Heart left ventricle (tissue), 16 donors: ENCODE measurements around the gene MINDY2. TPM values are rescaled to one million over a fixed set of nuclear protein-coding genes. Genes with fewer than 3 reads are reported as not detected.
"Not testable (repeated sequence)": the region's sequence is repeated elsewhere in the genome, so short reads cannot be mapped to it uniquely, and the experiment has no call there.

Experiments used
- ATAC-seq, 4 donors: fragments of 200-7000 bp; cut with Tn5 transposase; one replicate each; pipeline ENCODE4 v1.9.1; 2020 to 2022; ENCODE audit warnings: moderate library complexity in 4 of 4, mild to moderate bottlenecking in 3 of 4, moderate number of reproducible peaks in 1 of 4
- DNase-seq, 5 donors: peaks; one replicate each; pipeline ENCODE4 v3.0.0-alpha.2; 2020
- H3K27ac ChIP-seq, 12 donors: fragments of 200-600 bp; sonication (generic) in 4 of 12; one replicate each; pipeline versions ENCODE4 v1.5.0 to v1.8.0; 2016 to 2022; ENCODE audit warnings: mild to moderate bottlenecking in 2 of 12
- H3K27me3 ChIP-seq, 9 donors: fragments of 200-600 bp; sonication (generic) in 2 of 9; one replicate each; pipeline versions ENCODE4 v1.5.1 to v1.8.0; 2016 to 2022; ENCODE audit warnings: mild to moderate bottlenecking in 3 of 9
- H3K36me3 ChIP-seq, 9 donors: fragments of 200-600 bp; sonication (generic) in 2 of 9; one replicate each; pipeline versions ENCODE4 v1.5.0 to v1.8.0; 2018 to 2022; ENCODE audit warnings: mild to moderate bottlenecking in 2 of 9
- H3K4me1 ChIP-seq, 12 donors: fragments of 200-600 bp; sonication (generic) in 4 of 12; one replicate each; pipeline versions ENCODE4 v1.5.0 to v1.8.0; 2016 to 2022; ENCODE audit warnings: mild to moderate bottlenecking in 3 of 12
- H3K4me3 ChIP-seq, 12 donors: fragments of 200-600 bp; sonication (generic) in 4 of 12; one replicate each; pipeline versions ENCODE4 v1.5.0 to v1.8.0; 2017 to 2022; ENCODE audit warnings: mild to moderate bottlenecking in 9 of 12, moderate library complexity in 4 of 12
- H3K9me3 ChIP-seq, 12 donors: fragments of 200-600 bp; sonication (generic) in 4 of 12; one replicate each; pipeline versions ENCODE4 v1.5.0 to v1.8.0; 2016 to 2022; ENCODE audit warnings: mild to moderate bottlenecking in 1 of 12
- POLR2A ChIP-seq, 2 donors: fragments of 450-650 bp; IDR thresholded peaks; one replicate each; pipeline ENCODE4 v1.6.1; 2017; ENCODE audit warnings: antibody characterized with exemption in 2 of 2, mild to moderate bottlenecking in 2 of 2, moderate library complexity in 2 of 2
- WGBS, 4 donors: extraction: QIAGEN DNeasy Blood & Tissue Kit in 2 of 4; methylation state at CpG; one replicate each; pipeline versions ENCODE4 v1.1.5 to v1.1.7; 2013 to 2018; 5-methylcytosine and 5-hydroxymethylcytosine counted together
- intact Hi-C, 10 donors: fragments of 100-400 bp; cut with DNase I; formaldehyde crosslinking; loops; one replicate each; pipeline versions ENCODE4 v1.11.1 to v1.14.2; 2022
- polyA plus RNA-seq, 2 donors: library from polyadenylated mRNA; stranded (reverse); fragments of 200-250 nt; gene quantifications; one replicate each; pipeline ENCODE4 v1.2.3, GENCODE V29; 2013
- total RNA-seq, 9 donors: library from RNA; depleted of rRNA in 2 of 9; stranded (reverse); fragments of >200 nt in 2 of 9; fragmentation: NEBNext Ultra II Directional in 3 of 9; extraction: Animal tissue kit (Norgen Biotek cat#: 25700) in 3 of 9; gene quantifications; one replicate each; pipeline versions ENCODE4 v1.1.0 to v1.2.4, GENCODE V29; 2016 to 2023
- TF ChIP-seq, protein P1 (sequence below), 12 donors: fragments of 200-600 bp; sonication (generic) in 4 of 12; IDR thresholded peaks; one replicate each; pipeline versions ENCODE4 v1.5.0 to v1.8.0; 2018 to 2022; ENCODE audit warnings: antibody characterized with exemption in 12 of 12, mild to moderate bottlenecking in 5 of 12
- donor health status: ischemic (EF 13 %, LVEDD 7.1; RV severe dilation, severe dysfunction).
- donor health status: healthy with polysubstance abuse.
- donor health status: DM: no; HTN: yes; CAD: no.
- donor health status: DM: no; HTN: no; CAD: no.
- donor health status: ischemic (EF 25% LVEDD 6.9; RV normal size, moderate dysfunction).
- donor health status: ischemic (EF 25% LVEDD 5.7; RV mildly dilated, moderate dysfunction).
- donor health status: healthy.
- donor health status: DM: yes; HTN: yes; CAD: no.
- donor health status: ischemic (EF 35%, LVEDD 5.7; RV mildly dilated, moderate dysfunction).
- donor health status: nonischemic (EF 11% LVEDD 7.7; RV severe dilation, severe dysfunction).
- donor health status: DM: yes; HTN: yes; CAD: no.
- donor health status: PGD.
- donor health status: ischemic (EF 29% LVEDD 5.4; RV normal size, mild dysfunction).
- donor health status: nonischemic (EF 23%, LVEDD 6.1; RV moderate dilation, normal function).

Gene MINDY2
- total and polyA plus RNA-seq, 11 donors = 9.4 to 31.8 (median 25.3) TPM

DNA sequence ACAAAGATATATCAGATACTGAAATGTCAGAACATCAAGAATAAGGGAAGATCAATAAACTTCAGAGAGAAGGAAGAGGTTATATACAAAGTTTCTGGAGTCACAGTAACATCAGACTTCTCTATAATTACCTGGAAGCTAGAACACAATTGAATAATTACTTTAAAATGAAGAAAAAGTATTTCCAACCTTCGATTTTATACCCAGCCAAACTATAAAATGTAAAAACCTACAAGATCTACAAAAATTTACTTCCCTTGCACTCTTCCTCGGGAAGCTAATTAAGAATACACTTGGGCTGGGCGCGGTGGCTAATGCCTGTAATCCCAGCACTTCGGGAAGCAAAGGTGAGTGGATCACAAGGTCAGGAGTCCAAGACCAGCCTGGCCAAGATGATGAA, 6.6 kb upstream of the MINDY2 start:
- Histone ChIP-seq H3K36me3 (no peaks in the 10 kb centered on the region), H3K27me3 (no peaks in the 10 kb centered on the region), H3K4me3 (no peak overlapping the region), H3K4me1 (peaks cover 0 to under 1% (median 0%) of the 10 kb centered on the region in 12 donors), H3K9me3 (peaks cover 0 to 16% (median 3%) of the 10 kb centered on the region in 12 donors), H3K27ac (no peak overlapping the region)
- no peak for DNase-seq
- 92 to 96% (median 94%) methylated on average over 5 of the region's 5 CpGs for WGBS, 4 donors
- no peak for ATAC-seq
- intact Hi-C loops = no loop called here
- TF ChIP-seq, protein P1, sequence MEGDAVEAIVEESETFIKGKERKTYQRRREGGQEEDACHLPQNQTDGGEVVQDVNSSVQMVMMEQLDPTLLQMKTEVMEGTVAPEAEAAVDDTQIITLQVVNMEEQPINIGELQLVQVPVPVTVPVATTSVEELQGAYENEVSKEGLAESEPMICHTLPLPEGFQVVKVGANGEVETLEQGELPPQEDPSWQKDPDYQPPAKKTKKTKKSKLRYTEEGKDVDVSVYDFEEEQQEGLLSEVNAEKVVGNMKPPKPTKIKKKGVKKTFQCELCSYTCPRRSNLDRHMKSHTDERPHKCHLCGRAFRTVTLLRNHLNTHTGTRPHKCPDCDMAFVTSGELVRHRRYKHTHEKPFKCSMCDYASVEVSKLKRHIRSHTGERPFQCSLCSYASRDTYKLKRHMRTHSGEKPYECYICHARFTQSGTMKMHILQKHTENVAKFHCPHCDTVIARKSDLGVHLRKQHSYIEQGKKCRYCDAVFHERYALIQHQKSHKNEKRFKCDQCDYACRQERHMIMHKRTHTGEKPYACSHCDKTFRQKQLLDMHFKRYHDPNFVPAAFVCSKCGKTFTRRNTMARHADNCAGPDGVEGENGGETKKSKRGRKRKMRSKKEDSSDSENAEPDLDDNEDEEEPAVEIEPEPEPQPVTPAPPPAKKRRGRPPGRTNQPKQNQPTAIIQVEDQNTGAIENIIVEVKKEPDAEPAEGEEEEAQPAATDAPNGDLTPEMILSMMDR (IDR thresholded peaks at IDR 0.05) = no peak
- no peak for TF ChIP-seq POLR2A (IDR thresholded peaks at IDR 0.05)

DNA sequence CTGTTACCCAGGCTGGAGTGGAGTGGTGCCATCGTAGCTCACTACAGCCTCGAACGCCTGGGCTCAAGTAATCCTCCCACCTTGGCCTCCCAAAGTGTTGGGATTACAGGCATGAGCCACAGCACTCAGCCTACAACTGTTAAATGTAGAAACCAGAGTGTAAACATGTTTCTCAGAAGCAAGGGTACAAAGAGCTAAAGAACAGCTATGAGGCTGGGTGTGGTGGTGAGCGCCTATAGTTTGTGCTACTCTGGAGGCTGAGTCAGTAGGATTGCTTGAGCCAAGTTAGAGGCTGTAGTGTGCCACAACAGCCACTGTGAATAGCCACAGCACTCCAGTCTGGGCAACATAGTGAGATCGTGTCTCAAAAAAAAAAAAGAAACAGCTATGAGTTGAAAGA, 4.8 kb upstream of the MINDY2 start:
- DNase-seq = no peak
- WGBS, 4 donors = 94 to 97% (median 96%) methylated on average over 5 of the region's 5 CpGs
- H3K27me3 ChIP-seq = no peaks in the 10 kb centered on the region
- no peaks in the 10 kb centered on the region for H3K36me3 ChIP-seq
- H3K4me1 ChIP-seq = peaks cover 0 to 11% (median 7%) of the 10 kb centered on the region in 12 donors
- peaks cover 0 to 16% (median 3%) of the 10 kb centered on the region in 12 donors for H3K9me3 ChIP-seq
- no peak for TF ChIP-seq POLR2A (IDR thresholded peaks at IDR 0.05)
- TF ChIP-seq, protein P1 (IDR thresholded peaks at IDR 0.05) = no peak
- ATAC-seq = no peak
- H3K27ac ChIP-seq = no peak overlapping the region
- intact Hi-C loops = no loop called here
- no peak overlapping the region for H3K4me3 ChIP-seq

DNA sequence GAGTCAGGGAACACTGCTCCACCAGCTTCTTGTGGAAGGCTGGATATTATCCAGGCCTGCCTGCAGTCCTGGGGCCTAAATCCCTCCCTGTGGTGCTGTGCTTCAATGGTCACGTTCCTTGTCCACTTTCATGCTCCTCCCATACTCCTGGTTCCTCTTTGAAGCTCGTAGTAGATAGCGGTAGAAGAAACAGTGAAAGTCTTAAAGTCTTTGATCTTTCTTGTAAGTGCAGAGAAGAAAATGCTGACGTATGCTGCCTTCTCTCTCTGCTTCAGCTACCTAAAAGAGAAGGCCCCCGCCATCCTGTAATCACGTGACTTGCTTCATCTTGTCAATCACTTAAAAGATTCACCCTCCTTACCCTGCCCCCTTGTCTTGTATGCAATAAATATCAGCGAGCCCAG, 2.5 kb upstream of the MINDY2 start:
- H3K27me3 ChIP-seq, intact Hi-C loops, DNase-seq, ATAC-seq, H3K36me3 ChIP-seq, H3K4me3 ChIP-seq, H3K27ac ChIP-seq: not testable (repeated sequence)
- H3K9me3 ChIP-seq = peaks cover 0 to 16% (median 3%) of the 10 kb centered on the region in 12 donors
- 91 to 96% (median 94%) methylated on average over 7 of the region's 7 CpGs for WGBS, 4 donors
- H3K4me1 ChIP-seq = peaks cover 0 to 27% (median 15%) of the 10 kb centered on the region in 12 donors

DNA sequence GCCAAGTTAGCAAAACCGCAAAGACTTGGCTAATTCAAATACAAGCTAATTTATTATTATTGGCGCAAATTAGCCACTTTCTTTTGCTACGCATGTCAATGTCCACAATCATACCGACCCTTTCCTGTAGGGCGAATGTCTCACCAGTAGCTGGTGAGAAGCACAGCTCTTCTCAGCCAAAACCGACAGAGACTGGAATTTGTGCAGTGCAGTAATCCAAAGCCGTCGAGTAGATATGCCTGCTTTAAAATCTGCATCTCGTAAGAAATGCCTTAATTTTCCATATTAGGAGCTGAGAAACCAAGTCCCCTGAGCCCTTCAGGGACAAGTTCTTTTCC, 614 bp upstream of the MINDY2 start:
- ATAC-seq = peak in 3 of 4 donors; percentile 2 to 42 (median 22)
- Histone ChIP-seq H3K36me3 (no peaks in the 10 kb centered on the region), H3K27me3 (no peaks in the 10 kb centered on the region), H3K4me1 (peaks cover 0 to 46% (median 29%) of the 10 kb centered on the region in 12 donors), H3K4me3 (peak overlapping the region; percentile 79 to 99 (median 93)), H3K9me3 (no peaks in the 10 kb centered on the region), H3K27ac (peak overlapping the region; percentile 90 to 99 (median 98))
- intact Hi-C loops = loop anchor here in 6 of 10 donors (2.0 to 10.0 kb wide), 8 partner anchors 22 to 546 kb away; partner anchors contain the start of genes SLTM (in 3 of the 6) and ADAM10 (in 1 of the 6)
- DNase-seq = peak in 1 of 5 donors; percentile 32
- TF ChIP-seq, protein P1 (IDR thresholded peaks at IDR 0.05) = no peak
- TF ChIP-seq POLR2A (IDR thresholded peaks at IDR 0.05) = no peak
- 3 to 5% (median 4%) methylated on average over 9 of the region's 9 CpGs for WGBS, 4 donors
